CD4-positive, alpha-beta T cell treated with Interferon alpha-2 for 1 hour (primary cell): ENCODE measurements around the gene CLASP1.
"Not testable (repeated sequence)": the region's sequence is repeated elsewhere in the genome, so short reads cannot be mapped to it uniquely, and the experiment has no call there.

Experiments used
- DNase-seq, 2 donors: peaks; one replicate each; pipeline ENCODE4 v3.0.0-alpha.2; 2020 to 2022

The CLASP1 gene

GRCh38 chr2:121492409-121492808, 156.9 kb downstream of the CLASP1 start:
- DNase-seq, result no peak

DNA sequence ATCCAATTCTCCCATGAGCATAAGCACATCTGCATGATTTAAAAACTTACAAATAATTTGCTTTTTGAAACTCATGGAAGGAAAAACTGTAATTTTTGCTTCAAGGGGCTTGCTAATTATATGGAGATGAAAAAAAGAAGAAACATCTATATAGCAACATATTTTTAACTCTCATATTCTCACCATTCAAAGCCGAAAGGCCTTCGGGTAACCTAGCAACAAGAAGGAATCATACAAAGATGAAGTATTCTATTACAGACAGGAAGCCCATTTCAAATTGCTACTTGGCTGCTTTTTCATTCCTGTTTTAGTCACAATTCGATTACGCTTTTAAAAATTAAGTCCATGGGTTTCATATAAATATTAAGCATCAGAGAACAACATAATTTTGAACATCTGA, 157.7 kb downstream of the CLASP1 start:
- DNase-seq, result no peak

DNA sequence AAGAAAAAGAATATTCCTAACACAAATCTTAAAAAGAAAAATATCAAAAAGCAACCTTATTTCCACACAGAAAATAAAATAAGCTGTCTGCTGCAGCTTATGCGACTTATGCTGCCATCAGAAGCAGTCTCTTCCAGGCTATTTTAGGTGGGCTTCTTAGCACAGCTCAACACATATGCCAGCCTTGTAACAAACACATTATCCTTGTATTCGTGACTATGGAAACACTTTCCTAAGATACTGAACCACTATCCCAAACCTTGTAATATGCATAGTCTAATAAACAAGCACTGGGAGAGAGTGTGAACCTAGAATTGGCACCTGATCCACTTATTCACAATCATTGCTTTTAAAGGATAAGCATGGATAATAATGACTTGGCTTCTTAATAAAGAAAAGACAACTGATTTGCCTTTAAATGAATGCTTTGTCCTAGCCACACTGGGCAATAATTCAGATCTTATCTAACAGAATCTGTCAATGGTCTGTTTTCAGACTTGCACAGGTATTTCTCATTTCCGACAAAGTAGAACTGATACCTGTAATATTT, 158.6 kb downstream of the CLASP1 start:
- no peak for DNase-seq

DNA sequence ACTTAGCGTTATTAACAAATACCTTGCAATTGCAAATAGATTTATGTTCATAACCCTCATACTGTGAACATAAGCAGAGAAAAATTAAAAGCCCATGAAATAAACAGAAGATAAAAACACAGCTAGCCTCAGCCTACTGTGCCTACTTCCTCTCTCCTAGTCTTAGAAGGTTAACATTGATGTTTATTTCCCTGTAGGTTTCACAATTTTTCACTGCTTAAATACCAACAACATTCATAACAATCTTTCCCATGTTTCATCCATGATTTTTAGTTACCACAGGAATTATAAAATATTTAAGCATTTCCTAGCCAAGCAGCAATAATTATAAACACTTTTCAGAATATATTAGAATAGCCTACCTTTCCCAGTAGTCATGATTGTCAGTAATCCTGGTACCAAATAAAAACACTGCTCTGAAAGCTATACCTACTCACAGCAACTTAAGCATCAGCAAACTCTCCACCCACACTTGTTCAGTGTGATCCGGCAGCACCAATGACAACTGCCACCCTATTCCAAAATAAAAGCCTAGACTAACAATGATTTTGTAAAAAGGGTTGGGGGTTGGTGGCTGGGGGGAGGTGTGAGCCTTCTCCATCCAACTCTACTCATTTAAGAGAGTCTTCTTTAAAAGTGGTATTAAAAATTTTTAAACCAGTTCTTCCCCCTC, 159.2 kb downstream of the CLASP1 start:
- no peak for DNase-seq

DNA sequence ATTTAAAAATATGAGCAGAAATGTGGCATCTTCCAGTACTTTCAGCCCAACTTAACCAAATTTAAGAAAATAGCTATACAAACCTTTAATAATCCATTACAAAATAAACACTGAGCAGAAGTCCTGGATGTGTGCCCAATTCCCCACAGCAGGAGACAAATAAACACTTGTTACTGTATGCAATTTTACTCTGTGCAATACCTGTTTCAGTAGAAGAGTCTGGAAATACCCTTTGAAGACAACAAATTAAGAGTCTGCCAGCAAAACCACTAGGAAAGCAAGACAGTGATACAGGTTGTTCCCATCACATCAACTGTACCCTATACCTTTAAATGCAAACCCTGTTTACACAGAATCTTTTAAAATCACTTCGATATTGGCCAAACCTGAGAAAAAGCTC, 160.0 kb downstream of the CLASP1 start:
- DNase-seq, result no peak

DNA sequence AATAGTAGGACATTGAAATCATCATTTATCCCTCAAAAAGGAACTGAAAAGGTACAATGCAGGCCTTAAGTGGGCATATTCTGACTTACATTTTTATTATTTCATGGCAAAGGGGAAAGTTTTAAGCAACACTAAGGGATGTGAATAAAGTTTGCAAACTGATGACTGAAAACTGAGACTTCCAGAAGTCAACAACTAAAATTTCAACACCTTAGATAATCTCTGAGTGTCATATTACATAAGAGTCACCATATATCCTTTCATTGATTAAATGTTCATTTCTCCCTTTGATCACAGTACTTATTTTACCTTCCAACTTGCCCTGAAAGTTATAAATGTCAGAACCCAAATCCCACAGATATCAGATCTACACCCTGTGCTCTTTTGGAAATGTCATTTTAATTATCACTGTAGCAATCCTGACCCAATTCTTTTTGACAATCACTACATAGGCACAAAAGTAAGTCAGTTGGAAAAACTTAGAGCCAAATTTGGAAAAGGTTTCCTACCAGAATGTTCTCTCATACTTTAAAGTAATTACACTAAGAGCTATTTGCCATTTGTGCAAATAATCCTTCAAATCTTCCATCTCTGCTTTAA, 163.0 kb downstream of the CLASP1 start:
- no peak for DNase-seq

DNA sequence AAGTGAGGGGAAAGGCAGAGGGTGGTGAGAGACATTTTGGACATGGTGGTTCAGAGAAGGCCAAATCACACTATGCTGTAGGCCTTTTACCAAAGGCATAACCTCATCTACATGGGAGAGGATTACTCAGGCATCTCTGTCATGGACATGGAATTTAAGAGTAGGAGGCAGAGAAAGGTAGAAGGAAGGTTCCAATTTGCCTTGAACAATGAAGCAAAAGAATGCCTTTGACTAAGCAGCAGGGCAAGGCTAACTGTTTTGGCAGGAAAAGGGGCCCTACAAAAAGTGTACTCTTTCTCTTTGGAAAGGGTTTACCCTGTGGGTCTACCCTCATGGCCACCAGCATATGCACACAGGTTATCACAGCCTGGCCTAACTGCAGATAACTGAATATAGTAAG, 164.2 kb downstream of the CLASP1 start:
- no peak for DNase-seq

DNA sequence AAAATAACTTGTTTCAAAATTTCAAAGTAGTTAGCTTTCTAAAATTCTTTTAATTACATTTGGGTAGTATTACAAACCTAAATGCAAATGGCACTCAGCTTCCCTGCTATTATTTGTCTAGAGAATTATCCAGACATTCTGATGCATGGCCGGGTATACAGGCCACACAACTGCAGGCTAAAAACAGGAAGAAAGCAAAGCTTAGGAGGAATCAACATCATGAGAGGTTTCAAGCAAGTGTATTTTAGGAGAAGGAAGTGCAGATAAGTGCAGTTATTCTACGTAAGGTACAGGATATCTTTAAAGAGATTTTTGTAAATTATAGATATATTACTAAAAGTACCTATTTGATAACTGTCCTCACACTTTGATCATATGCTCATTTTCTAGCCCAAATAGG, 165.4 kb downstream of the CLASP1 start:
- no peak for DNase-seq

DNA sequence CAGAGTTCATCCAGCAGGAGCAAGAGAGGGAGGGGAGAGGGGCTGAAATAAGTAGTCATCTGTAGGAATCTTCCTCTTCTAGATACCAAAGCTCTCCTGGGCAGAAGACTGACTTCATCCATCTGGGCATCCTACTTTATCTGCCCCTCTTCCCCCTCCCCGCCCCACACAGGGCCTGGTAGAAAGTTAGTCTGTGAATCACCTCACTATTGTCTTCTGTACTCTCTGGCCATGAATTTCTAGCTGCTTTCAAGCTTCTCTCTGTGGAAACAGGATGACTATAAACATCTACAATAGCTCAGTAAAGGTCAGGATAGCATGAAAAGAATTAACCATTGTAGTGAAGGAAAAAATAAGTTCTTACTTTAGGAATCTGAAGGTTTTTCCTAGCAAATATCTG, 166.2 kb downstream of the CLASP1 start:
- no peak for DNase-seq

- DNase-seq, result no peak
Measured at GRCh38 chr2:121480826-121481225, 168.4 kb downstream of the CLASP1 start.

GRCh38 chr2:121479882-121480522, 169.3 kb downstream of the CLASP1 start:
- DNase-seq, result no peak

DNA sequence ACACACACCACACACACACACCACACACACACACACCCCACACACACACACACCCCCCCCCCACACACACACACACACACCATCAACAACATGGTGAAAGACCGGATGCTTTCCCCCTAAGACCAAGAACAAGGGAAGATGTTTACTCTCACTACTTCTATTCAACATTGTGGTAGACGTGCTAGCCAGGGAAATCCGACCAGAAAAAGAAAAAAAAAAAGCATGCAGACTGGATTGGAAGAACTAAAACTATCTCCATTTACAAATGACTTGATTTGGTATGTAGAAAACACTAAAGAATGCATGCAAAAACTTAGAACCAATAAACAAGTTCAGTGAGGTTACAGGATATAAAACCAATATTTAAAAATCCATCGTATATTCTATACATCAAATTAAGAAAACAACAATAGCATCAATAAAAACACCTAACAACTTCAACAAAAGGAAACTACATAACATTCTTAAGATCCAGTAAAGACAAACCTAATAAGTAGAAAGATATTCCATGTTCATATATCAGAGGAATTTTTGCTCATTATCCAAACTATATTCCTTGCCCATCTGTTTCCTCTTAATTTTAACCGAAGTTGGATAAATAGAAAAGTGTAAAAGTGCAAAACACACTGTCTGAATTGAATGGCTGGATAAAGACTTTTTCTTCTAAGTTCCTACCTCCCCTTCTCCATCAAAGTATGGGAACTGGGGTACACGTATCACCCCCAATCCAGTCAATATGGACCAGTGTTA, 170.1 kb downstream of the CLASP1 start:
- DNase-seq, result no peak

DNA sequence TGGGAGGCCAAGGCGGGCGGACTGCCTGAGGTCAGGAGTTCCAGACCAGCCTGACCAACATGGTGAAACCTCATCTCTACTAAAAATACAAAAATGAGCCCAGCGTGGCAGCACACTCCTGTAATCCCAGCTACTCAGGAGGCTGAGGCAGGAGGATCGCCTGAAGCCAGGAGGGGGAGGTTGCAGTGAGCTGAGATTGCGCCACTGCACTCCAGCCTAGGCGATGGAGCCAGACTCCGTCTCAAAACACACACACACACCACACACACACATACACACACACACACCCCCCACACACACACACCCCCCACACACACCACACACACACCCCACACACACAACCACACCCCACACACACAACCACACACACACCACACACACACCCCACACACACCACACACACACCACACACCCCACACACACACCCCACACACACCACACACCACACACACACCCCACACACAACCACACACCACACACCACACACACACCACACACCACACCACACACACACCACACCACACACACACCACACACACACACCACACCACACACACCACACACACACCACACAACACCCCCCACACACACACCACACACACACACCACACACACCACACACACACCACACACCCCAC, 170.8 kb downstream of the CLASP1 start:
- DNase-seq, result not testable (repeated sequence)

GRCh38 chr2:121476684-121477083, 172.6 kb downstream of the CLASP1 start:
- no peak for DNase-seq

- no peak for DNase-seq
Measured at GRCh38 chr2:121475811-121476571, 173.3 kb downstream of the CLASP1 start.

DNA sequence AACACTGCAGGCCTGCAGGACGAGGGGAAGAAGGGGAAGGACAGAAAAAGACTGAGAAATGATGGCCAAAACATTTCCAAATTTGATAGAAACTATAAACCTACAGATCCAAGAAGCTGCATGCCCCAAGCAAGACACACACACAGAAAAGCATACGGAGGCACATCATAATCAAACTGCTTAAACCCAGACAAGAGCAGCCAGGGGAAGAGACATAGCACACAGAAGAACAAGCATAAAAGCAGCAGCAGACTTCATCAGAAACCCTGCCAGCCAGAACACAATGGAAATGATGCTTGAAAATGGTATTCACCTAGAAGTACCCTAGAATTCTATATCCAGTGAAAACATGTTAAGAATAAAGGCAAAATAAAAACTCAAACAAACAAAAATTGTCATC, 175.8 kb downstream of the CLASP1 start:
- DNase-seq, result no peak

GRCh38 chr2:121472470-121472993, 176.7 kb downstream of the CLASP1 start:
- no peak for DNase-seq

GRCh38 chr2:121471532-121472469, 177.5 kb downstream of the CLASP1 start:
- DNase-seq, result no peak

DNA sequence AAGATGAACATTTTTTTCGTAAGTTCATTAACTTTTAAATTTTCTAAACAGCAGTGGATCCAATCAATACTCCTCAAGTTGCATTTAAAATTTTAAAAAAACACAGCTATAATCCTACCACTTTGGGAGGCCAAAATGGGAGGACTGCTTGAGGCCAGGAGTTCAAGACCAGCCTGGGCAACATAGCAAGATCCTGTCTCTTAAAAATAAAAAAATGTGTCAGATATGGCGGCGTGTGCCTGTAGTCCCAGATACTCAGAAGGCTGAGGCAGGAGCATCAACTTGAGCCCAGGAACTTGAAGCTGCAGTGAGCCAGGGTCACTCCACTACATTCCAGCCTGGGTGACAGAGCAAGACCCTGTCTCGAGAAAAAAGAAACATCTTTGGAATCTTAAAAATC, 178.3 kb downstream of the CLASP1 start:
- DNase-seq, result no peak

GRCh38 chr2:121469356-121469755, 179.9 kb downstream of the CLASP1 start:
- no peak for DNase-seq

DNA sequence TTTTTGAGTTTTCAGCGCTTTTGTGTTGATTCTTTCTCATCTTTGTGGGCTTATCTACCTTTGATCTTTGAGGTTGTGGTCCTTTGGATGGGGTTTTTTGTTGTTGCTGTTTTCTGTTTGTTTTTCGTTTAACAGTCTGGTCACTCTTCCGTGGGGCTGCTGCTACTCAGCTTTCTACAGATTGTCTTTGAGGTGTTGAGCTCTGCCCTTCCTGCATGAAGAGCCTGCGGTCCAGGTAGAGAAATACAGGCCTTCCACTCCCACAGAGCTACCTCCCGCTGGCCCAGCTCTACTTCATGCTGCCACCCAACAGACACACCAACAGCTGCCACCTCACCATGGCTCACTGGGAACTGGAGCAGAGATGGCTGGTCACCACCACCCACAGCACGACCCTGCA, 180.3 kb downstream of the CLASP1 start:
- no peak for DNase-seq
